ENCODE data around the gene PRR5. TPM values are rescaled to one million over a fixed set of nuclear protein-coding genes. Genes with fewer than 3 reads are reported as not detected.

The PRR5 gene
- total RNA-seq, 8 experiments from 2014 or later, result 4.7 to 11.8 (median 7.3) TPM

DNA sequence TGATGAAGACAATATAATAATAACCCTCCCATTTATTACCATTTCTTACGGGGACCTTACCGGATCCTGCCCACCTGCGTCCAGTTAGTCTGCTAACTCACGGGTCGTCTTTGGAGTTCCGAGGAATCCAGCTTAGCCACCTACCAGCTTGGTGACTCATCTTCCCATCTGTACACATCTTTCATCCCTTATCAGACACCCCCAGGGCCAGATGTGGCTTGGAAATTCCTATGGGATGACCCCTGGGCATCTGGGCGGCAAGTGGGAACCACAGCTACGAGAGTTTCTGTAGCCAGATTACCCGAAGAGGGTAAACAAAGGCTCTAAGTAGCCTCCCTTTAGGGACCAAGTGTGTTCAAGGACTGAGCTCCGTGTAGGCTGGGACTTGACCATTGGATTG, 12.8 kb upstream of the PRR5 start:
- in situ Hi-C loops (cut with MboI; ENCODE audit: low pct_unique_long_range_greater_than_20kb in 2 of 9, low sequenced_read_pairs in 9 of 9, unreplicated experiment in 9 of 9), result no loop called here
- no peak for ATAC-seq (replicated peaks in 6 of 8)
- Histone ChIP-seq H3K27ac (no peak overlapping the region), H3K4me3 (no peak overlapping the region), H3K4me1 (replicated peaks in 1 of 2) (peaks cover 7 to 8% of the 10 kb centered on the region in 2 donors)
- WGBS, 10 experiments, result 40 to 95% (median 87%) methylated on average over 2 to 9 of the region's 10 CpGs; no CpG with 5 or more reads in 2 of the 10 experiments

DNA sequence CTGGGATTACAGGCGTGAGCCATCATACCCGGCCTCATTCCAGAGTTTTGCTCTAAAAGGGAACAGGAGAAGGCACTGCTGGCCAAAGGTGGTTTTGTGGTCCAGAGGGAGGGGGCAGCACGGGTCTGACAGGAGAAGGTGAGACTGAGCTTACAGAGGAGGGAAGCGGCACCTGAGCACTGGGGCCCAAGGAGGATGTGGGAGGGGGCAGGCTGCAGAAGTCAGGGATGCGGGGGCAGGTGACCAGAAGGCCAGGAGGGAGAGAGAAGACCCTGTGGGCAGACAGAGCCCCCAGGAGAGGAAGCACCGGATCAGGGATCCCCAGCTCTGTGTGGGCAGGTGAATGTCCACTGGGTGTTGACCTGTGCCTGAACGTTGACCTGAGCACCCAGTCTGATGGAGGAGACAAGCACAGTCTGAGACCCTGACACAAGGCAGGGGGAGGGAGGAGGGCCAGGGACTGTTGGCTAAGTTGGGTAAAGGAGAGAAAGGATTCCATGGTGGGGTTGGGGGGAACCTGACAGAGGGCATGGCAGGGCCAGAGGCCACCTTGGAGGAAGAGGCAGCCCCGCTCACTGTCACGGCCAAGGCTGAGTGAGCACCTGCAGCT, 12.0 kb upstream of the PRR5 start:
- Histone ChIP-seq H3K4me3 (no peak overlapping the region), H3K27ac (no peak overlapping the region), H3K4me1 (replicated peaks in 1 of 2) (peaks cover 4% of the 10 kb centered on the region in 2 donors)
- in situ Hi-C loops (cut with MboI; ENCODE audit: low pct_unique_long_range_greater_than_20kb in 2 of 9, low sequenced_read_pairs in 9 of 9, unreplicated experiment in 9 of 9), result no loop called here
- ATAC-seq (replicated peaks in 6 of 8), result no peak
- 63 to 100% (median 92%) methylated on average over 1 to 3 of the region's 9 CpGs; no CpG with 5 or more reads in 5 of the 10 experiments for WGBS, 10 experiments

DNA sequence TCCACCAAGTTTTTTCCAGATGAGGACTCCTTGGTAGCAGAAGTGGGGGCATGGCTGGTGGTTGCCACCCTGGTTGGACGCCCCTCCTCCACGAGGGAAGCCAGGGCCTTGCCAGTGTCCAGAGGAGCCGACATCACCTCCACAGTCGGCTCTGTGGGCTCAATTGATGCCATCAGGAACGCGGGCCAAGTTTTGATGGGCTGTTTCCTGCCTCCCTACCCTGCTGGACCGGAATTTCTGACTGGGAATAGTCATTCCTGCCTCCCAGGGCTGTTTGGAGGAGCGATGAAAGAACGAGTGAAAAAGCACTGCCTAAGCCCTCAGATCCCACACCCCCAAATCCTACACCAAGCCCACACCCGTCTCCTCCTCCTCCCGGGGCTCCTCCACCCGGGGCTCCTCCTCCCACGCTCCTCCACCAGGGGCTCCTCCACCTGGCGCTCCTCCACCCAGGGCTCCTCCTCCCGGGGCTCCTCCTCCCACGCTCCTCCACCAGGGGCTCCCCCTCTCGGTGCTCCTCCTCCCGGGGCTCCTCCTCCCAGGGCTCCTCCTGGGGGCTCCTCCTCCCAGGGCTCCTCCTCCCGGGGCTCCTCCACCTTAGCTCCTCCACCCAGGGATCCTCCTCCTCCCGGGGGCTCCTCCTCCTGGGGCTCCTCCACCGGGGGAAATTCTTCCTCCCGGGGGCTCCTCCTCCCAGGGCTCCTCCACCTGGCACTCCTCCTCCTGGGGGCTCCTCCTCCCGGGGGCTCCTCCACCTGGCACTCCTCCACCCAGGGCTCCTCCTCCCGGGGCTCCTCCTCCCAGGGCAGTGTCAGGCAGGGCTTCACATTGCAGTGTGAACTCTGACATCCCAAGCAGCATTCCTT, 10.0 kb upstream of the PRR5 start:
- H3K4me3 ChIP-seq, result no peak overlapping the region
- WGBS, 10 experiments, result 10 to 100% (median 67%) methylated on average over 1 to 3 of the region's 24 CpGs; no CpG with 5 or more reads in 5 of the 10 experiments
- ATAC-seq (replicated peaks in 6 of 8), result peak in 4 of 8 experiments; percentile 12 to 20 (median 14)
- H3K27ac ChIP-seq, result no peak overlapping the region
- peaks cover 0 to 4% of the 10 kb centered on the region in 2 donors for H3K4me1 ChIP-seq (replicated peaks in 1 of 2)
- in situ Hi-C loops (cut with MboI; ENCODE audit: low pct_unique_long_range_greater_than_20kb in 2 of 9, low sequenced_read_pairs in 9 of 9, unreplicated experiment in 9 of 9), result no loop called here

DNA sequence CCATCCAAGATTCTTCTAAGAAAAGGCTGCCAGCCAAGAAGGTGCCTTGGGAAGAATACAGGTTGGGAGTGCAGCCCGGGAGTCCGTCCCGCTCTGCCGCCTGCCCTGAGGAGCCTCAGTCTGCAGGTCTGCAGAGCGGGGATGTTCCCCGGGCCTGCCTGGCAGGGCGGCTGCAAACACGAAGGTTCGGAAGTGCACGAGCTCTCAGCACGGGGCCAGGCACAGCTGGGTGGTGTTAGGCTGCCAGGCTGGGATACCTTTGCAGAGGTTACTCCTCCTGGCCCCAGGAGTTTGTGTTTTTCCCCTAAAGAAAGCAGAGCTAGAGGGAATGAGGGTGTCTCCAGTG, 9.4 kb upstream of the PRR5 start:
- H3K4me3 ChIP-seq, result no peak overlapping the region
- no peak for ATAC-seq (replicated peaks in 6 of 8)
- WGBS, 10 experiments, result 86 to 100% (median 90%) methylated on average over 1 to 6 of the region's 11 CpGs; no CpG with 5 or more reads in 5 of the 10 experiments
- in situ Hi-C loops (cut with MboI; ENCODE audit: low pct_unique_long_range_greater_than_20kb in 2 of 9, low sequenced_read_pairs in 9 of 9, unreplicated experiment in 9 of 9), result no loop called here
- H3K27ac ChIP-seq, result no peak overlapping the region
- peaks cover 0 to 4% of the 10 kb centered on the region in 2 donors for H3K4me1 ChIP-seq (replicated peaks in 1 of 2)

DNA sequence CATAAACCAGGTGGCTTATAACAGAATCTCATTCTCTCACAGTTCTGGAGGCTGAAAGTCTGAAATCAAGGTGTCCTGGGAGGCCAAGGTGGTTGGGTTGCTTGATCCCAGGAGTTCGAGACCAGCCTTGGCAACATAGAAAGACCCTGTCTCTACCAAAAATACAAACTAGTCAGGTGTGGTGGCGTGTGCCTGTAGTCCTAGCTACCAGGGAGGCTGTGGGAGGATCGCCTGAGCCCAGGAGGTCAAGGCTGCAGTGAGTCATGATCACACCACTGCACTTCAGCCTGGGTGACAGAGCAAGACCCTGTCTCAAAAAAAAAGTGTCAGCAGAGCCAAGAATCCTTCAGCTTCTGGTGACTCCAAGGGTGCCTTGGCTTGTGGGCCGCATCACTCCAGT, 8.9 kb upstream of the PRR5 start:
- 67 to 100% (median 83%) methylated on average over 1 to 2 of the region's 4 CpGs; no CpG with 5 or more reads in 3 of the 10 experiments for WGBS, 10 experiments

DNA sequence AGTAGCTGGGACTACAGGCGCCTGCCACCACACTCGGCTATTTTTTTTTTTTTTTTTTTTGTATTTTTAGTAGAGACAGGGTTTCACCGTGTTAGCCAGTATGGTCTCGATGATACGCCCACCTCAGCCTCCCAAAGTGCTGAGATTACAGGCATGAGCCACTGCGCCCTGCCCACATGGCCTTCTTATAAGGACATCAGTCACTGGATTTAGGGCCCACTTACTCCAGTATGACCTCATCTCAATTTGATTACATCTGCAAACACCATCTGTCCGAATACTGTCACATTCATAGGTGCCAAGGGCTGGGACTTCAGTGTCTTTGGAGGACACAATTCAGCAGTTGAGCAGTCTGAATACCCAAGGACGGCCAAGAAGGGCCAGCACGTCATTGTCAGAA, 8.2 kb upstream of the PRR5 start:
- peak overlapping the region in 1 of 2 donors; percentile 43 for H3K27ac ChIP-seq
- no peak overlapping the region for H3K4me3 ChIP-seq
- in situ Hi-C loops (cut with MboI; ENCODE audit: low pct_unique_long_range_greater_than_20kb in 2 of 9, low sequenced_read_pairs in 9 of 9, unreplicated experiment in 9 of 9), result no loop called here
- WGBS, 10 experiments, result 52 to 100% (median 73%) methylated on average over 1 to 5 of the region's 9 CpGs; no CpG with 5 or more reads in 4 of the 10 experiments
- peaks cover 8 to 11% of the 10 kb centered on the region in 2 donors for H3K4me1 ChIP-seq (replicated peaks in 1 of 2)
- ATAC-seq (replicated peaks in 6 of 8), result peak in 5 of 8 experiments; percentile 47 to 74 (median 58)

More for the DNA sequence above, 8.9 kb upstream of the PRR5 start:
- in situ Hi-C loops (cut with MboI; ENCODE audit: low pct_unique_long_range_greater_than_20kb in 2 of 9, low sequenced_read_pairs in 9 of 9, unreplicated experiment in 9 of 9), result no loop called here
- Histone ChIP-seq H3K4me1 (replicated peaks in 1 of 2) (peaks cover 2 to 4% of the 10 kb centered on the region in 2 donors), H3K27ac (no peak overlapping the region), H3K4me3 (no peak overlapping the region)
- peak in 3 of 8 experiments; percentile 27 to 46 (median 42) for ATAC-seq (replicated peaks in 6 of 8)

DNA sequence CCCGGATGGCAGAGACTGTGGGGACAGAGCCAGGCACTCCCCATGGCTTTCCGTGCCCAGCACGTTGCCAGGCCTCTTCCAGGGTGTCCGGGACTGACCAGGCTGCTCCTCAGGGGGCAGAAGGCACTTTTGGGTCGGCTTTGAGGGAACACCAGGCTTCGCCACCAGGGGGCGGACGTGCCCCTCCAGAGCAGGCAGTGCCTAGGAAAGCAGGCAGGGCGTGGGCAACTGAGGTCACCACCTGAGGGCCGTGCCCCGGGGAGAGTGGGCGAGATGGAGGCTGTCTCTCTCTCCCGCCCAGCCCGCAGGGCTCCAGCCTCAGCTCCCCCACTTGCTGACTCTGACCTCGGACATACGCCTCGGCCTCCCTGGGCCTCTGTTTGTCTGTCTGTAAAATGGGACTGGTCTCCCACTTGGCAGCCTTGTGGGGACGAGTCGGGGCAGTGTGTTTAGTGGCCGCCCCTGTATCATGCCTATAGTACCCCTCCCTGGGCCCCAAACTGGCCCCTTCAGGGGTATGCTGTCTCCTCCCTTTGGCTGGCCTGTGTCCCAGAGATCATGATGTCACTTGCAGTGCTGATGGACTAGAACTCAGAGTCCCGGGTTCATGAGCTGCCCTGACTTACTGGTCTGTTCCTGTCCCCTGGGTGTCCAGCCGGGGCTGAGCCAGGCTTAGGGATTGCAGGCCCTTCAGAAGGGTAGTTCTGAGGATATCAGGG, 4.4 kb upstream of the PRR5 start:
- in situ Hi-C loops (cut with MboI; ENCODE audit: low pct_unique_long_range_greater_than_20kb in 2 of 9, low sequenced_read_pairs in 9 of 9, unreplicated experiment in 9 of 9), result no loop called here
- 20 to 60% methylated on average over 1 to 2 of the region's 22 CpGs; no CpG with 5 or more reads in 8 of the 10 experiments for WGBS, 10 experiments
- H3K4me3 ChIP-seq, result no peak overlapping the region
- peak in 3 of 8 experiments; percentile 19 to 50 (median 43) for ATAC-seq (replicated peaks in 6 of 8)
- peaks cover 18 to 22% of the 10 kb centered on the region in 2 donors for H3K4me1 ChIP-seq (replicated peaks in 1 of 2)
- no peak overlapping the region for H3K27ac ChIP-seq

DNA sequence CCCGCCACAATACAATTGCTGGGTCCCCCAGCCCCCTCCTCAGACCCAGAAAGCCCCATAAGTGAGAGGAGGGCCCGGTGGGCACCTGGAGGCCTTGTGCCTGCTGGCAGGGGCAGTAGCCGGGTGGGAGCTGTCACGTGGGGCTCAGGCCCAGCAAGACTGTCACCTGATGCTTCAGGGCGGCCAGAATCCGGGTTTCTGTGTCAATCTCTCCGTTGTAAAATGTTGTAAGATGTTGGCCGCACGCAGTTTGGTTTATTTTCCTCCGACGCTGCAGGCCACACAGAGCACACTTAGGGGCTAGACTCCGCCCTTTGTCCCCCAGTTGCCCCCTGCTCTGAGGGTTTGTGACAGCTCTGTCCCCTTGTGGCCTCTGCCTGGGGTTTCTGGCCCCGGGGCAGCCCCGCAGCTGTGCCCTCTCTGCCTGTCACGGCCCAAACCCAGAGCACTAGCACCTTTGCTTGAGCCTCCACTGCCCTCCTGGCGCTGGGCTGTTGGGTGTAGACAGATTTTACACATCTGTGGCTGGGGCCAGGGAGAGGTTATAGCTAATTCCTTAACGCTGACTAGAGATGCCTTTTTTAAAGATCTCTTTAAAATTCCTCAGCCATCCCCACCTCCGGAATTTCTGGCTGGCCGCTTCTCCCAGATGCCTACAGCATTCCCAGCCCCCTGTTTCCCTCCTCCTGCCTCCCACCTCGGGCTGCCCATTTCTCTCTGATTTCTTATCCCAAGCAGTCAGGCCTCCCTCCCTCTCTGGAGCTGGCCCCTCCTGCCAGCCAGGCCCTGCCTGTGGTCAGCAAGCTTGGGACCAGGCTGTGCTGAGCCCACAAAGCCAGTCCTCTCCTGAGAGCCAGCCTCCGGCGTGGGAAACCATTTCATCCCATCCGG, 3.2 kb upstream of the PRR5 start:
- WGBS, 10 experiments, result 0 to 67% (median 8%) methylated on average over 2 to 8 of the region's 23 CpGs; no CpG with 5 or more reads in 3 of the 10 experiments
- H3K4me3 ChIP-seq, result no peak overlapping the region
- peak; percentile 3 to 50 (median 12) for ATAC-seq (replicated peaks in 6 of 8)
- in situ Hi-C loops (cut with MboI; ENCODE audit: low pct_unique_long_range_greater_than_20kb in 2 of 9, low sequenced_read_pairs in 9 of 9, unreplicated experiment in 9 of 9), result no loop called here
- peaks cover 23 to 30% of the 10 kb centered on the region in 2 donors for H3K4me1 ChIP-seq (replicated peaks in 1 of 2)
- H3K27ac ChIP-seq, result peak overlapping the region in 1 of 2 donors; percentile 2

DNA sequence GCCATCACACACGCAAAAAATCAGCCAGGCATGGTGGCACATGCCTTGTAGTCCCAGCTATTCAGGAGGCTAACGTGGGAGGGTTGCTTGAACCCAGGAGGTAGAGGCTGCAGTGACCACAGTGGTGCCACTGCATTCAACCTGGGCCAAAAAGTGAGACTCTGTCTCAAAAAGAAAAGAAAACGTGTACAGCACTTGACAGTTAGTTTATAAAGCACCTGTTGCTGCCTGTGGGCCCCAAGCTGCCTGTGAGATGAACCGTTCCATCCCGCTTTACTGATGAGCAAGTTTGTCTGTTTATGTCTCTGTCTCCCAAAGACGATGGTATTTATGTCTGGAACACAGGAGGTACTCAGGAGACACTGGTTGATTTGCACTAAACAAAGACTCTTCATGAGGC, 1.5 kb upstream of the PRR5 start:
- ATAC-seq (replicated peaks in 6 of 8), result no peak
- in situ Hi-C loops (cut with MboI; ENCODE audit: low pct_unique_long_range_greater_than_20kb in 2 of 9, low sequenced_read_pairs in 9 of 9, unreplicated experiment in 9 of 9), result no loop called here
- Histone ChIP-seq H3K4me1 (replicated peaks in 1 of 2) (peaks cover 20 to 34% of the 10 kb centered on the region in 2 donors), H3K27ac (no peak overlapping the region), H3K4me3 (no peak overlapping the region)
- 70 to 100% (median 93%) methylated on average over 1 to 5 of the region's 6 CpGs; no CpG with 5 or more reads in 3 of the 10 experiments for WGBS, 10 experiments

DNA sequence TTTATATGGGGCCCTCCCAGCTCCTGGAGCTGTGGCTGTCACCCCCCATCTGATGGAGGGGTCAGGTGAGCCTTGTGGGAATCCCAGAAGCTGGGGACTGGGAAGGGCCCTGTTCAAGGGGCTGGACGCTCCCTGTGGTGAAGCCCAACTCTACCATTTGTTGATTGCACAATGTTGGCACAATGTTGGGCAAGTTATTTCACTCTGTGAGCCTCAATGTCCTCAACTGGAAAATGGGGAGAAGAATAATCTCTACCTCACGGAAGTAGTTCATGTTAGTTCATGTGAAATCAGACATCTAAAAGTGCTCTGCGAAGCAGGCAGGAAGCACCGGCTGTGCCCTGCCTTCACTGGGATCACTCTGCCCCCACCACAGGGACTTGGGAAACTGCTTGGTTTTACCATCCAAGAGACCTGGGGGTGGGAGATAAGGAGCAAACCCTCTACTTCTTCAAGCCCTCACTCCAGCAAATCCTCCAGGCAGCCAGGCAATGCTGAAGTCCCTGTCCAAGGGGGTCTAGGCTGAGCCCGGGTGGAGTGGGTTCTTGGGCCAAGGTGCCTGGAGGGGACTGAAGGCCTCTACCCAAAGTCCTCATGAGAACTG, 715 bp upstream of the PRR5 start:
- WGBS, 10 experiments, result 0 to 100% (median 97%) methylated on average over 1 to 4 of the region's 5 CpGs; no CpG with 5 or more reads in 4 of the 10 experiments
- in situ Hi-C loops (cut with MboI; ENCODE audit: low pct_unique_long_range_greater_than_20kb in 2 of 9, low sequenced_read_pairs in 9 of 9, unreplicated experiment in 9 of 9), result no loop called here
- Histone ChIP-seq H3K4me3 (peak overlapping the region; percentile 6 to 58 (median 48)), H3K27ac (peak overlapping the region in 1 of 2 donors; percentile 65), H3K4me1 (replicated peaks in 1 of 2) (peaks cover 20 to 34% of the 10 kb centered on the region in 2 donors)
- no peak for ATAC-seq (replicated peaks in 6 of 8)

DNA sequence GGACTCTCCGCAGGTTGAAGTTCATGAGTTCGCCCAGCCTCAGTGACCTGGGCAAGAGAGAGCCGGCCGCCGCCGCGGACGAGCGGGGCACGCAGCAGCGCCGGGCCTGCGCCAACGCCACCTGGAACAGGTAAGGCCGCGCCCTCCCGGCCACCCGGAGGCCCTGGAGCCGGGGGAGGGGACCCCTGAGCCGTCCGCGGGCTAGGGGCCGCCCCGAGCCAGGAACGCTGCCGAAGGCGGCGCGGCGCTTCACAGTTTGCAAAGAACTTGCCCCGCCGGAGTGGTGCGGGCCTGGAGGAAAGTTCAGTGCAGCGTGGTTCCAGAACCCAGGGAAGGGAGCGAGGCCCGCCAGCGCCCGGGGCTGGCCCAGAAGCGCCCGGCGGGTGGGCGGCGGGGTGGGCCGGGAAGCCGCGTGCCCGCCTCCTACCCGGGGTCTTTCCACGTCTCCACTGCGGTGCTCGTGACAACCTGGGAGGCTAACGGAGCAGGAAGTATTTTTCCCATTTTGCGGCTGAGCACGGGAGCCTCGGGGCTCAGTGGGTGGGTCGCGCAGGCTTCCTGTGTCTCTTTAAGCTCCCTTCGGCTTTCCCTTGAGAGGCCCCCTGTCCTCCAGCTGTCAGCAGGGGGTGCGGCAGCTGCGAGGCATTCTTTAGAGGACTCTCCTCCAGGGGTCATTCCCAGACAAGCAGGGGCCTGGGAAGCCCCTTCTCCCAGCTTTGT, 635 bp downstream of the PRR5 start:
- Histone ChIP-seq H3K27ac (peak overlapping the region in 1 of 2 donors; percentile 30), H3K4me1 (replicated peaks in 1 of 2) (peaks cover 20 to 34% of the 10 kb centered on the region in 2 donors), H3K4me3 (peak overlapping the region; percentile 37 to 58 (median 49))
- in situ Hi-C loops (cut with MboI; ENCODE audit: low pct_unique_long_range_greater_than_20kb in 2 of 9, low sequenced_read_pairs in 9 of 9, unreplicated experiment in 9 of 9), result no loop called here
- WGBS, 10 experiments, result 0% methylated on average over 1 to 10 of the region's 60 CpGs; no CpG with 5 or more reads in 7 of the 10 experiments
- peak; percentile 8 to 42 (median 24) for ATAC-seq (replicated peaks in 6 of 8)

Data from motor neuron (in vitro differentiated cells).